ENCODE measurements around the gene TBC1D2B.

DNA sequence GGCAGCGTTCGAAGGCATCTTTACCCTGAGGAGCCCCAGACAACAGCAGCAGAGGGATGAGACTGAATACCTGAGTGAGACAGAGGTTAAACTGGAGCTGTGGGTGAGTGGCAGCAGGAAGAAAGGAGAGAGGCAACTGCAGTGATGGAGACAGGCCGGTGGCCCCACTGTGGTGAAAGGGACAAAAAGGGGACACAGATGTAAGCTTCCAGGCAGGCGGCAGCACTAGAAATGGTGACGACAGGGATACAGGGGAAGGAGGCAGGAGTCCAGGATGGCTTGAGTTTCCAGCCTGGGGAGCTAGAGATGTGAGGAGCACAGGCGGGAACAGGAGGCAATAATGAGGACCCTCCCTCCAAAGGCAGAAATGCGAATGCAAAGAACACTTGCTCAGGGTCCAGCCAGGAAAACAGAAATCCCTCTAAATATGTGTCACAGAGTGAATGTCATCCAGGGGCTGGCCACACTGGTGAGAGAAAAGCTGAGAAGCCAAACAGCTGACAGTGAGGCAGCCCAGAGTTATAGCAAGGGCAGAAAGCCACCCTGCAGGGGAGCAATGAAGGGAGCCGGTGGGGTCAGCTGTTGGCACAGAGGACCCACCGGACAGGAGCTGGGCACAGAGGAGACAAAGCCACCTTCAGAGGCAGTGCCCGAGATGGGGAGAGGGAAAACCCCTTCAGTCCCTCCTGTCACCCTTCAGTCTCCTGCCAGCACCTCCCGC lies 70.1 kb downstream of the TBC1D2B start:
- TF ChIP-seq, protein P1, sequence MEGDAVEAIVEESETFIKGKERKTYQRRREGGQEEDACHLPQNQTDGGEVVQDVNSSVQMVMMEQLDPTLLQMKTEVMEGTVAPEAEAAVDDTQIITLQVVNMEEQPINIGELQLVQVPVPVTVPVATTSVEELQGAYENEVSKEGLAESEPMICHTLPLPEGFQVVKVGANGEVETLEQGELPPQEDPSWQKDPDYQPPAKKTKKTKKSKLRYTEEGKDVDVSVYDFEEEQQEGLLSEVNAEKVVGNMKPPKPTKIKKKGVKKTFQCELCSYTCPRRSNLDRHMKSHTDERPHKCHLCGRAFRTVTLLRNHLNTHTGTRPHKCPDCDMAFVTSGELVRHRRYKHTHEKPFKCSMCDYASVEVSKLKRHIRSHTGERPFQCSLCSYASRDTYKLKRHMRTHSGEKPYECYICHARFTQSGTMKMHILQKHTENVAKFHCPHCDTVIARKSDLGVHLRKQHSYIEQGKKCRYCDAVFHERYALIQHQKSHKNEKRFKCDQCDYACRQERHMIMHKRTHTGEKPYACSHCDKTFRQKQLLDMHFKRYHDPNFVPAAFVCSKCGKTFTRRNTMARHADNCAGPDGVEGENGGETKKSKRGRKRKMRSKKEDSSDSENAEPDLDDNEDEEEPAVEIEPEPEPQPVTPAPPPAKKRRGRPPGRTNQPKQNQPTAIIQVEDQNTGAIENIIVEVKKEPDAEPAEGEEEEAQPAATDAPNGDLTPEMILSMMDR (IDR thresholded peaks at IDR 0.05; ENCODE audit: insufficient read depth, low read length): no peak
- TF ChIP-seq POLR2AphosphoS5 (IDR thresholded peaks at IDR 0.05; ENCODE audit: low read depth): no peak
- no peak for TF ChIP-seq GABPA (IDR thresholded peaks at IDR 0.05; ENCODE audit: low read depth)
- TF ChIP-seq, protein P2, sequence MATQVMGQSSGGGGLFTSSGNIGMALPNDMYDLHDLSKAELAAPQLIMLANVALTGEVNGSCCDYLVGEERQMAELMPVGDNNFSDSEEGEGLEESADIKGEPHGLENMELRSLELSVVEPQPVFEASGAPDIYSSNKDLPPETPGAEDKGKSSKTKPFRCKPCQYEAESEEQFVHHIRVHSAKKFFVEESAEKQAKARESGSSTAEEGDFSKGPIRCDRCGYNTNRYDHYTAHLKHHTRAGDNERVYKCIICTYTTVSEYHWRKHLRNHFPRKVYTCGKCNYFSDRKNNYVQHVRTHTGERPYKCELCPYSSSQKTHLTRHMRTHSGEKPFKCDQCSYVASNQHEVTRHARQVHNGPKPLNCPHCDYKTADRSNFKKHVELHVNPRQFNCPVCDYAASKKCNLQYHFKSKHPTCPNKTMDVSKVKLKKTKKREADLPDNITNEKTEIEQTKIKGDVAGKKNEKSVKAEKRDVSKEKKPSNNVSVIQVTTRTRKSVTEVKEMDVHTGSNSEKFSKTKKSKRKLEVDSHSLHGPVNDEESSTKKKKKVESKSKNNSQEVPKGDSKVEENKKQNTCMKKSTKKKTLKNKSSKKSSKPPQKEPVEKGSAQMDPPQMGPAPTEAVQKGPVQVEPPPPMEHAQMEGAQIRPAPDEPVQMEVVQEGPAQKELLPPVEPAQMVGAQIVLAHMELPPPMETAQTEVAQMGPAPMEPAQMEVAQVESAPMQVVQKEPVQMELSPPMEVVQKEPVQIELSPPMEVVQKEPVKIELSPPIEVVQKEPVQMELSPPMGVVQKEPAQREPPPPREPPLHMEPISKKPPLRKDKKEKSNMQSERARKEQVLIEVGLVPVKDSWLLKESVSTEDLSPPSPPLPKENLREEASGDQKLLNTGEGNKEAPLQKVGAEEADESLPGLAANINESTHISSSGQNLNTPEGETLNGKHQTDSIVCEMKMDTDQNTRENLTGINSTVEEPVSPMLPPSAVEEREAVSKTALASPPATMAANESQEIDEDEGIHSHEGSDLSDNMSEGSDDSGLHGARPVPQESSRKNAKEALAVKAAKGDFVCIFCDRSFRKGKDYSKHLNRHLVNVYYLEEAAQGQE (IDR thresholded peaks at IDR 0.05; ENCODE audit: insufficient replicate concordance, low read depth): no peak

All from HL-60 (cell line).